Activated naive CD8-positive, alpha-beta T cell treated with anti-CD3 and anti-CD28 coated beads, Interleukin-2, amount 10 ng/mL, durations not matched to agents 7 days and 5 days (primary cell): ENCODE results near the gene SCLT1. TPM values are rescaled to one million over a fixed set of nuclear protein-coding genes. Genes with fewer than 3 reads are reported as not detected.

Experiments
- ATAC-seq: fragments of 150-1000 bp; cut with Tn5 transposase; one replicate; pipeline ENCODE4 v1.10.0; 2021; ENCODE audit warnings: low read depth, moderate library complexity
- POLR2A ChIA-PET: fragments of 350-600 bp; sonication (Branson Sonifier 250); formaldehyde crosslinking; loops from one replicate; lab custom pipeline; 2021; ENCODE audit warnings: antibody characterized with exemption; lab: Charles Lee
- DNase-seq: peaks from one replicate; pipeline ENCODE4 v3.0.0; 2021
- H3K27ac Mint-ChIP-seq: one replicate; pipeline ENCODE4 v1.8.0; 2022; ENCODE audit warnings: mild to moderate bottlenecking, mixed read lengths
- H3K27me3 Mint-ChIP-seq: one replicate; pipeline ENCODE4 v1.8.0; 2022; ENCODE audit warnings: mild to moderate bottlenecking, moderate library complexity, mixed read lengths
- H3K36me3 Mint-ChIP-seq: one replicate; pipeline ENCODE4 v1.8.0; 2021; ENCODE audit warnings: mild to moderate bottlenecking, mixed read lengths
- H3K4me1 Mint-ChIP-seq: one replicate; pipeline ENCODE4 v1.8.0; 2021; ENCODE audit warnings: mixed read lengths
- H3K4me3 Mint-ChIP-seq: one replicate; pipeline ENCODE4 v1.8.0; 2022; ENCODE audit warnings: mild to moderate bottlenecking, moderate library complexity, mixed read lengths
- H3K9me3 Mint-ChIP-seq: one replicate; pipeline ENCODE4 v1.8.0; 2021; ENCODE audit warnings: mixed read lengths
- total RNA-seq, 2 experiments: library from RNA; stranded (reverse); gene quantifications; one replicate each; pipeline ENCODE4 v1.2.3, GENCODE V29; 2021

The SCLT1 gene
- total RNA-seq, 2 experiments from 2014 or later = 35.1 TPM

GRCh38 chr4:128974136-128974581 is 119.2 kb downstream of the SCLT1 start:
- ATAC-seq (no peak), DNase-seq (no peak)
- POLR2A ChIA-PET = no interaction called here
- H3K4me3 Mint-ChIP-seq = no peak overlapping the region
- no peaks in the 10 kb centered on the region for H3K9me3 Mint-ChIP-seq
- peaks cover 14% of the 10 kb centered on the region for H3K36me3 Mint-ChIP-seq
- H3K27me3 Mint-ChIP-seq = no peaks in the 10 kb centered on the region
- H3K4me1 Mint-ChIP-seq = no peaks in the 10 kb centered on the region
- H3K27ac Mint-ChIP-seq = no peak overlapping the region

- H3K4me3 Mint-ChIP-seq = no peak overlapping the region
- H3K36me3 Mint-ChIP-seq = peaks cover 20% of the 10 kb centered on the region
- POLR2A ChIA-PET = no interaction called here
- DNase-seq (no peak), ATAC-seq (no peak)
- no peak overlapping the region for H3K27ac Mint-ChIP-seq
- H3K27me3 Mint-ChIP-seq = no peaks in the 10 kb centered on the region
- H3K9me3 Mint-ChIP-seq = no peaks in the 10 kb centered on the region
- no peaks in the 10 kb centered on the region for H3K4me1 Mint-ChIP-seq
These were observed 120.0 kb downstream of the SCLT1 start for GRCh38 chr4:128973384-128973783.

- H3K27ac Mint-ChIP-seq = no peak overlapping the region
- no peak for ATAC-seq
- peaks cover 5% of the 10 kb centered on the region for H3K4me1 Mint-ChIP-seq
- no peak overlapping the region for H3K4me3 Mint-ChIP-seq
- H3K27me3 Mint-ChIP-seq = no peaks in the 10 kb centered on the region
- H3K36me3 Mint-ChIP-seq = peaks cover 42% of the 10 kb centered on the region
- POLR2A ChIA-PET = no interaction called here
- no peak for DNase-seq
- no peaks in the 10 kb centered on the region for H3K9me3 Mint-ChIP-seq
These were observed 131.9 kb downstream of the SCLT1 start for GRCh38 chr4:128961405-128961804.

DNA sequence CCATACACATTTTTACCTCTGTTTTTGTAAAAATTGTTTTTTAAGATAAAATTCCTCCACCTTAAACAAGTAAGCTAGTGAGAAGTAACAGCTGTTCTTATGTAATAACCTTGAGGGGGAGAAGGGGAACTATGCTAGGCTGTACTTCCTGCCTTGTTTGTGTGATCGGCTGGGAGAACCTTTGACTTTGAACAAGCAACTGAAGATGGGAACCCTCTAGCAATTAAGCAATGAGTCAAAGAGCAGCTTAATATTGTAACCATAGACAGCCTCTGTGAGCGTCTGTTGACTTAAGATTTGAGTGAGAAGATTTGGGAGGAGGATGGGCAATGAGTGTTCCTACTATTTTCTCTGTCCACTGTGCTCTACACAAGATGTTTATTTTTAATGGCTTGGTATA is 135.1 kb downstream of the SCLT1 start:
- Mint-ChIP-seq H3K27ac (no peak overlapping the region), H3K4me3 (no peak overlapping the region), H3K4me1 (peaks cover 5% of the 10 kb centered on the region), H3K36me3 (peaks cover 31% of the 10 kb centered on the region), H3K9me3 (no peaks in the 10 kb centered on the region), H3K27me3 (no peaks in the 10 kb centered on the region)
- ATAC-seq (no peak), DNase-seq (no peak)
- POLR2A ChIA-PET = no interaction called here

GRCh38 chr4:128957459-128957858 is 135.9 kb downstream of the SCLT1 start:
- ATAC-seq (no peak), DNase-seq (no peak)
- peaks cover 5% of the 10 kb centered on the region for H3K4me1 Mint-ChIP-seq
- H3K27ac Mint-ChIP-seq = no peak overlapping the region
- POLR2A ChIA-PET = no interaction called here
- H3K27me3 Mint-ChIP-seq = no peaks in the 10 kb centered on the region
- H3K4me3 Mint-ChIP-seq = no peak overlapping the region
- H3K9me3 Mint-ChIP-seq = no peaks in the 10 kb centered on the region
- peaks cover 28% of the 10 kb centered on the region for H3K36me3 Mint-ChIP-seq

DNA sequence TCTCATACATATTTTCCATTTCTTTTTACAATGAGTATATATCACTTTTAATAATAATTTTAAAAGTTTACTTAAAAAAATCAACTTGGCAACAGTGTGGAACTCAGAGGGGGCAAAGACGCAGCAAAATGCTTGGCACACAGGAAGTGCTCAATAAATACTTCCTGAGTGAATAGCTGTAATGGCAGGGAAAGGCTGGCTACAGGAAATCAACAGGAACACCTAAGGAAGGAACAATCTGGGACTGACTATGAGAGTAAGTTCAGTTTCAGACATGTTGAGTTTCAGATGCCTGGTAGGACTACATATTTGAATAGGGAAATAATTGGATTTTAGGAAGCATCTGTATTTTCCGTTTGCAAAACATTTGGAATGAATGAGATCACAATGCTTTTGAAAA is 137.6 kb downstream of the SCLT1 start:
- ATAC-seq (no peak), DNase-seq (no peak)
- peaks cover 1% of the 10 kb centered on the region for H3K4me1 Mint-ChIP-seq
- peaks cover 34% of the 10 kb centered on the region for H3K36me3 Mint-ChIP-seq
- H3K9me3 Mint-ChIP-seq = no peaks in the 10 kb centered on the region
- H3K4me3 Mint-ChIP-seq = no peak overlapping the region
- H3K27ac Mint-ChIP-seq = no peak overlapping the region
- POLR2A ChIA-PET = no interaction called here
- no peaks in the 10 kb centered on the region for H3K27me3 Mint-ChIP-seq

DNA sequence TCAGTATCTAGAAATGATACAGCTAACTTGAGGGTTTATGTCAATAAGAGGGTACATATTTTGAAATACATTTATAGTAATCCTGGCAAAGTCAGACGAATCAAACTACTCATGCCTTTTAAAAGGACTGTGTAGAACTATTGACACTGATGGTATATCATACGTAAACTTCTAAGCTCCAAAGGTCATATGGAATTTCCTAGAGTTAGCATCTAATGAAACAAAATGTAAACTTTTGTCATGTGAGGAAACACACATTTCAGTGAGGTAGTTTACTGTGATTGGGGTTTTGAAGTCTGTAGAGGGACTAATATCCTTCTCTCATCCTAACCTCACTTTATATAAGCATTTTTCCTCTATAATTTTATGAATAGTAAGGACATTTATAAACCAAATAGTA is 138.4 kb downstream of the SCLT1 start:
- Mint-ChIP-seq H3K9me3 (no peaks in the 10 kb centered on the region), H3K27ac (no peak overlapping the region), H3K4me1 (peaks cover 1% of the 10 kb centered on the region), H3K36me3 (peaks cover 38% of the 10 kb centered on the region), H3K4me3 (no peak overlapping the region), H3K27me3 (no peaks in the 10 kb centered on the region)
- POLR2A ChIA-PET = no interaction called here
- ATAC-seq (no peak), DNase-seq (no peak)

GRCh38 chr4:128951316-128951715 is 142.0 kb downstream of the SCLT1 start:
- POLR2A ChIA-PET = no interaction called here
- H3K4me1 Mint-ChIP-seq = no peaks in the 10 kb centered on the region
- H3K4me3 Mint-ChIP-seq = no peak overlapping the region
- peaks cover 30% of the 10 kb centered on the region for H3K36me3 Mint-ChIP-seq
- ATAC-seq = no peak
- H3K9me3 Mint-ChIP-seq = no peaks in the 10 kb centered on the region
- no peaks in the 10 kb centered on the region for H3K27me3 Mint-ChIP-seq
- DNase-seq = no peak
- H3K27ac Mint-ChIP-seq = no peak overlapping the region

- H3K9me3 Mint-ChIP-seq = no peaks in the 10 kb centered on the region
- H3K4me1 Mint-ChIP-seq = no peaks in the 10 kb centered on the region
- ATAC-seq = no peak
- H3K36me3 Mint-ChIP-seq = peaks cover 30% of the 10 kb centered on the region
- H3K4me3 Mint-ChIP-seq = no peak overlapping the region
- POLR2A ChIA-PET = no interaction called here
- no peak overlapping the region for H3K27ac Mint-ChIP-seq
- no peak for DNase-seq
- no peaks in the 10 kb centered on the region for H3K27me3 Mint-ChIP-seq
These were observed 142.5 kb downstream of the SCLT1 start for GRCh38 chr4:128950796-128951195.

- H3K9me3 Mint-ChIP-seq = peaks cover 9% of the 10 kb centered on the region
- H3K4me1 Mint-ChIP-seq = no peaks in the 10 kb centered on the region
- no peak overlapping the region for H3K27ac Mint-ChIP-seq
- H3K4me3 Mint-ChIP-seq = no peak overlapping the region
- DNase-seq (no peak), ATAC-seq (no peak)
- POLR2A ChIA-PET = no interaction called here
- no peaks in the 10 kb centered on the region for H3K27me3 Mint-ChIP-seq
- peaks cover 54% of the 10 kb centered on the region for H3K36me3 Mint-ChIP-seq
These were observed 146.4 kb downstream of the SCLT1 start for GRCh38 chr4:128946916-128947315.

GRCh38 chr4:128942607-128943006 is 150.7 kb downstream of the SCLT1 start:
- no peaks in the 10 kb centered on the region for H3K4me1 Mint-ChIP-seq
- no peak overlapping the region for H3K4me3 Mint-ChIP-seq
- DNase-seq (no peak), ATAC-seq (no peak)
- POLR2A ChIA-PET = no interaction called here
- peaks cover 12% of the 10 kb centered on the region for H3K9me3 Mint-ChIP-seq
- H3K36me3 Mint-ChIP-seq = peaks cover 60% of the 10 kb centered on the region
- no peak overlapping the region for H3K27ac Mint-ChIP-seq
- no peaks in the 10 kb centered on the region for H3K27me3 Mint-ChIP-seq

DNA sequence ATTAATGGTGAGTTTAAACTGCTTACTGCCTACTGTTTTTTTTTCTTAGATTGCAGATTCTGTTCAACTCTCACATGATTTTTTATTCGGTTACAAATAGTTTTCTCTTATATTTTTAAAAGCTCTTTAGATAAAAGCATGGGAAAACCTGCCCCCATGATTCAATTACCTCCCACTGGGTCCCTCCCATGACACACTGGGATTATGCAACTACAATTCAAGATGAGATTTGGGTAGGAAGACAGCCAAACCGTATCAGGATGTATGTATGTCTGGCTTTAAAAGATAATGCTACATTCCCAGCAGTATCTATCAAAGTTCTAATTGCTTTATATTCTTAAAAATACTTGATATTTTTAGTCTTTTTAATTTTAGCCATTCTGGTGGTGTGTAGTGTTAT is 152.4 kb downstream of the SCLT1 start:
- peaks cover 64% of the 10 kb centered on the region for H3K36me3 Mint-ChIP-seq
- peaks cover 12% of the 10 kb centered on the region for H3K9me3 Mint-ChIP-seq
- DNase-seq (no peak), ATAC-seq (no peak)
- H3K27me3 Mint-ChIP-seq = no peaks in the 10 kb centered on the region
- POLR2A ChIA-PET = no interaction called here
- H3K4me3 Mint-ChIP-seq = no peak overlapping the region
- no peak overlapping the region for H3K27ac Mint-ChIP-seq
- no peaks in the 10 kb centered on the region for H3K4me1 Mint-ChIP-seq

- H3K4me1 Mint-ChIP-seq = peaks cover 2% of the 10 kb centered on the region
- no peak overlapping the region for H3K4me3 Mint-ChIP-seq
- ATAC-seq = no peak
- POLR2A ChIA-PET = no interaction called here
- H3K9me3 Mint-ChIP-seq = peaks cover 4% of the 10 kb centered on the region
- peaks cover 49% of the 10 kb centered on the region for H3K36me3 Mint-ChIP-seq
- H3K27me3 Mint-ChIP-seq = no peaks in the 10 kb centered on the region
- H3K27ac Mint-ChIP-seq = no peak overlapping the region
- no peak for DNase-seq
These were observed 163.3 kb downstream of the SCLT1 start for GRCh38 chr4:128930051-128930450.

DNA sequence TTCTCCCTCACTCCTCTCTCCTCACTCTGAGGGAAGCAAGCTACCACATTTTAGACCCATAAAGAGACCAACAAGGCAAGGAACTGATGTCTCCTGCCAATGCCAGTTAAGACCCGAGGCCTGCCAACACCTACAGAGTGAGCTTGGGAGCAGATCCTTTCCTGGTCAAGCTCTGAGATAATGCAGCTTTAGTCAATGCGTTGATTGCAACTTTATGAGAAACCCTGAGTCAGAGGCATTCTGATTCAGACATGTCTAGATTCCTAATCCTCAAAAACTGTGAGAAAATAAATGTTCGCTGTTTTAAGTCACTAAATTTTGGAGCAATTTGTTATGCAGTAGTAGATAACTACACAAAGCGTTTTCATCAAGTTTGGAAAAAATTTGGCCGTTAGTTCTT is 168.4 kb downstream of the SCLT1 start:
- peaks cover 44% of the 10 kb centered on the region for H3K36me3 Mint-ChIP-seq
- ATAC-seq (no peak), DNase-seq (no peak)
- no peaks in the 10 kb centered on the region for H3K27me3 Mint-ChIP-seq
- peaks cover 3% of the 10 kb centered on the region for H3K9me3 Mint-ChIP-seq
- POLR2A ChIA-PET = no interaction called here
- no peak overlapping the region for H3K4me3 Mint-ChIP-seq
- peaks cover 8% of the 10 kb centered on the region for H3K4me1 Mint-ChIP-seq
- no peak overlapping the region for H3K27ac Mint-ChIP-seq

GRCh38 chr4:128921954-128922353 is 171.4 kb downstream of the SCLT1 start:
- DNase-seq = no peak
- POLR2A ChIA-PET = no interaction called here
- H3K4me3 Mint-ChIP-seq = no peak overlapping the region
- no peaks in the 10 kb centered on the region for H3K27me3 Mint-ChIP-seq
- ATAC-seq = no peak
- peaks cover 2% of the 10 kb centered on the region for H3K9me3 Mint-ChIP-seq
- H3K27ac Mint-ChIP-seq = no peak overlapping the region
- H3K4me1 Mint-ChIP-seq = peaks cover 22% of the 10 kb centered on the region
- H3K36me3 Mint-ChIP-seq = peaks cover 41% of the 10 kb centered on the region
